Transverse colon (tissue), 4 donors: ENCODE measurements around the gene HHIPL1. TPM values are rescaled to one million over a fixed set of nuclear protein-coding genes. Genes with fewer than 3 reads are reported as not detected.

Experiments used
- DNase-seq: peaks from one replicate; pipeline ENCODE4 v3.0.0-alpha.2; 2019
- H3K27ac ChIP-seq, 4 donors: fragments of 200-600 bp; sonication (generic); 2 replicates each; pipeline ENCODE4 v1.5.1; 2016 to 2018; ENCODE audit warnings: inconsistent platforms in 4 of 4
- H3K27me3 ChIP-seq: fragments of 200-600 bp; sonication (generic); 2 replicates; pipeline ENCODE4 v1.5.1; 2017; ENCODE audit warnings: inconsistent platforms
- H3K36me3 ChIP-seq, 4 donors: fragments of 200-600 bp; sonication (generic); 2 replicates each; pipeline ENCODE4 v1.5.1; 2017 to 2019; ENCODE audit warnings: inconsistent platforms in 4 of 4
- H3K4me1 ChIP-seq, 4 donors: fragments of 200-600 bp; sonication (generic); 2 replicates each; pipeline ENCODE4 v1.5.1; 2017 to 2020; ENCODE audit warnings: inconsistent platforms in 4 of 4
- H3K4me3 ChIP-seq, 4 donors: fragments of 200-600 bp; sonication (generic); 1 replicate in 1 of 4; 2 replicates in 3 of 4; pipeline versions ENCODE4 v1.5.1 to v1.6.1; 2017 to 2019; ENCODE audit warnings: inconsistent platforms in 4 of 4
- H3K9me3 ChIP-seq, 2 donors: fragments of 200-600 bp; sonication (generic); 2 replicates each; pipeline ENCODE4 v1.5.1; 2017 to 2019; ENCODE audit warnings: inconsistent platforms in 2 of 2
- CTCF ChIP-seq, 5 experiments: fragments of 200-600 bp in 3 of 5; fragments of 450-650 bp in 2 of 5; sonication (generic) in 3 of 5; IDR thresholded peaks; 1 replicate in 2 of 5; 2 replicates in 3 of 5; pipeline ENCODE4 v1.5.1; 2016 to 2017; ENCODE audit warnings: antibody characterized with exemption in 5 of 5, inconsistent platforms in 3 of 5, mild to moderate bottlenecking in 2 of 5, moderate library complexity in 1 of 5
- EP300 ChIP-seq: sonication (generic); formaldehyde crosslinking; IDR thresholded peaks from one replicate; pipeline ENCODE4 v1.6.1; 2017; ENCODE audit warnings: antibody characterized with exemption, low read depth
- POLR2A ChIP-seq: fragments of 450-650 bp; IDR thresholded peaks from one replicate; pipeline ENCODE4 v1.6.1; 2016; ENCODE audit warnings: antibody characterized with exemption, mild to moderate bottlenecking, moderate library complexity
- POLR2AphosphoS5 ChIP-seq, 3 donors: sonication (generic); formaldehyde crosslinking; IDR thresholded peaks; one replicate each; pipeline ENCODE4 v1.6.1; 2016; ENCODE audit warnings: antibody characterized with exemption in 3 of 3
- WGBS, 2 donors: methylation state at CpG; one replicate each; pipeline ENCODE4 v1.1.5; 2018; ENCODE audit warnings: low coverage in 1 of 2; 5-methylcytosine and 5-hydroxymethylcytosine counted together
- in situ Hi-C, 4 donors: fragments of 200-750 bp; cut with MboI; loops; one replicate each; pipeline versions ENCODE4 v1.15.0 to v1.15.1; 2017; ENCODE audit warnings: low sequenced_read_pairs in 3 of 4, low pct_ligation_motif_present in 1 of 4, low pct_unique_long_range_greater_than_20kb in 1 of 4
- intact Hi-C: fragments of 100-400 bp; cut with DNase I; formaldehyde crosslinking; loops from one replicate; pipeline ENCODE4 v1.15.1; 2023; ENCODE audit warnings: low total_unique reads
- total RNA-seq, 4 donors: library from RNA; depleted of rRNA; stranded (reverse); fragments of >200 nt; gene quantifications; one replicate each; pipeline ENCODE4 v1.1.0, GENCODE V29; 2016

HHIPL1 gene
- total RNA-seq, 4 donors from 2014 or later, result 0.40 to 31.0 (median 0.87) TPM

- WGBS, 2 donors, result 60 to 82% methylated on average over 4 to 16 of the region's 16 CpGs
- no peak for DNase-seq
- TF ChIP-seq CTCF (IDR thresholded peaks at IDR 0.05) (no peak), EP300 (no peak), POLR2A (no peak), POLR2AphosphoS5 (IDR thresholded peaks at IDR 0.05) (no peak)
- H3K36me3 ChIP-seq, result no peaks in the 10 kb centered on the region
- peaks cover 18% of the 10 kb centered on the region for H3K27me3 ChIP-seq
- H3K4me1 ChIP-seq, result peaks cover 5 to 12% (median 11%) of the 10 kb centered on the region in 4 donors
- H3K9me3 ChIP-seq, result no peaks in the 10 kb centered on the region
- intact Hi-C loops (no loop called here), in situ Hi-C loops (loop anchor here in 3 of 4 donors (5.0 to 10.0 kb wide), 2 partner anchors 156 to 159 kb away; no protein-coding TSS in a partner anchor)
- no peak overlapping the region for H3K4me3 ChIP-seq
- no peak overlapping the region for H3K27ac ChIP-seq
Measured at GRCh38 chr14:99728231-99728920, 83.4 kb downstream of the HHIPL1 start.

- no peak for DNase-seq
- no peak overlapping the region for H3K4me3 ChIP-seq
- in situ Hi-C loops, result loop anchor here in 3 of 4 donors (5.0 to 10.0 kb wide), 2 partner anchors 156 to 158 kb away; no protein-coding TSS in a partner anchor
- H3K4me1 ChIP-seq, result peaks cover 5 to 12% (median 11%) of the 10 kb centered on the region in 4 donors
- H3K9me3 ChIP-seq, result no peaks in the 10 kb centered on the region
- H3K36me3 ChIP-seq, result no peaks in the 10 kb centered on the region
- H3K27ac ChIP-seq, result no peak overlapping the region
- TF ChIP-seq EP300 (no peak), POLR2A (no peak), CTCF (IDR thresholded peaks at IDR 0.05) (no peak), POLR2AphosphoS5 (IDR thresholded peaks at IDR 0.05) (no peak)
- intact Hi-C loops, result no loop called here
- 60% methylated on average over 4 of the region's 4 CpGs; no CpG with 5 or more reads in 1 of the 2 donors for WGBS, 2 donors
- peaks cover 18% of the 10 kb centered on the region for H3K27me3 ChIP-seq
Measured at GRCh38 chr14:99728981-99729451, 84.1 kb downstream of the HHIPL1 start.

Other genes with a start within 250 kb of the HHIPL1 start
- gene SETD3, start 164.3 kb upstream of the HHIPL1 start, total RNA-seq, result 100 to 1,000 TPM in 1 of 4 donors, 10 to 100 TPM in 3; 50.1 to 224 (median 68.8) TPM
- 10 to 100 TPM; 14.5 to 42.6 (median 31.3) TPM for gene CCNK, start 163.7 kb upstream of the HHIPL1 start, total RNA-seq
- gene CCDC85C, start 40.9 kb upstream of the HHIPL1 start, total RNA-seq, result 10 to 100 TPM; 19.3 to 55.4 (median 45.7) TPM
- gene CYP46A1, start 39.2 kb downstream of the HHIPL1 start, total RNA-seq, result under 1 TPM; 0.27 to 0.75 (median 0.52) TPM
- gene EML1, start 148.3 kb downstream of the HHIPL1 start, total RNA-seq, result 10 to 100 TPM; 16.8 to 59.5 (median 21.9) TPM